Thyroid gland (tissue), 4 donors: Measurements from ENCODE around the gene SMIM31. TPM values are rescaled to one million over a fixed set of nuclear protein-coding genes. Genes with fewer than 3 reads are reported as not detected.

Experiments
- DNase-seq, 2 donors: peaks; one replicate each; pipeline ENCODE4 v3.0.0-alpha.2; 2019
- H3K27ac ChIP-seq, 3 donors: fragments of 200-600 bp; sonication (generic); 1 replicate in 2 of 3; 2 replicates in 1 of 3; pipeline ENCODE4 v1.5.1; 2016 to 2019; ENCODE audit warnings: mild to moderate bottlenecking in 1 of 3, moderate library complexity in 1 of 3
- H3K27me3 ChIP-seq: fragments of 200-600 bp; sonication (generic); one replicate; pipeline ENCODE4 v1.5.1; 2019
- H3K36me3 ChIP-seq, 2 donors: fragments of 200-600 bp; sonication (generic); one replicate each; pipeline ENCODE4 v1.5.1; 2016 to 2019
- H3K4me1 ChIP-seq, 2 donors: fragments of 200-600 bp; sonication (generic); one replicate each; pipeline ENCODE4 v1.5.1; 2017 to 2019
- H3K4me3 ChIP-seq, 3 donors: fragments of 200-600 bp; sonication (generic); replicated peaks in 1 of 3; 1 replicate in 2 of 3; 2 replicates in 1 of 3; pipeline ENCODE4 v1.5.1; 2016; ENCODE audit warnings: mild to moderate bottlenecking in 1 of 3
- H3K9me3 ChIP-seq: fragments of 200-600 bp; sonication (generic); one replicate; pipeline ENCODE4 v1.5.1; 2017
- POLR2A ChIP-seq, 2 donors: fragments of 450-650 bp; IDR thresholded peaks; one replicate each; pipeline ENCODE4 v1.6.1; 2017; ENCODE audit warnings: antibody characterized with exemption in 2 of 2, mild to moderate bottlenecking in 2 of 2, moderate library complexity in 1 of 2
- WGBS, 2 donors: methylation state at CpG; one replicate each; pipeline ENCODE4 v1.1.5; 2017; 5-methylcytosine and 5-hydroxymethylcytosine counted together
- intact Hi-C: fragments of 100-400 bp; cut with DNase I; formaldehyde crosslinking; loops from one replicate; pipeline ENCODE4 v1.15.1; 2023
- total RNA-seq, 4 donors: library from RNA; depleted of rRNA; stranded (reverse); fragments of >200 nt; gene quantifications; one replicate each; pipeline ENCODE4 v1.2.3, GENCODE V29; 2016
- TF ChIP-seq, protein P1 (sequence below), 6 experiments: fragments of 200-600 bp in 3 of 6; fragments of 450-650 bp in 3 of 6; sonication (generic) in 3 of 6; IDR thresholded peaks; one replicate each; pipeline ENCODE4 v1.5.1; 2016 to 2019; ENCODE audit warnings: antibody characterized with exemption in 6 of 6, mild to moderate bottlenecking in 2 of 6, inconsistent platforms in 1 of 6, moderate library complexity in 1 of 6

The SMIM31 gene
- total RNA-seq, 4 donors from 2014 or later, result not detected

DNA sequence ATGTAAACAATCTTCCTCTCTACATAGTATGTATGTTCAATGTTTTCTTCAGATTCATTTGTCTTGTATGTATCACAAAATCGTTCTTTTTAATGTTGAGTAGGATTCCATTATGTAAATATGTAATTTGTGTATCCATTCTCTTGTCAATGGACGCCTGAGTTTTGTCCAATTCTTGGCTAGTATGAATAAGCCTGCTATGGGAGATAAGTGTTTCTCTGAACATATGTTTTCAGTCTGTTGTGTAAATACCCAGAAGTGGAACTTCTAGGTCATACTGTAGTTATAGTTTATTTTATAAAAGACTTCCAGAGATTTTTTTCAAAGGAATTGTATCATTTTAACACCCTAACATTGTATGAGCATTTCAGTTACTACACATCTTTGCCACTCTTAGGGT is 2.8 kb downstream of the SMIM31 start:
- 62 to 64% methylated on average over 2 of the region's 2 CpGs for WGBS, 2 donors
- intact Hi-C loops, result no loop called here

GRCh38 chr4:164761241-164761640 is 7.3 kb downstream of the SMIM31 start:
- no peaks in the 10 kb centered on the region for H3K27me3 ChIP-seq
- H3K27ac ChIP-seq, result no peak overlapping the region
- no peaks in the 10 kb centered on the region for H3K4me1 ChIP-seq
- intact Hi-C loops, result no loop called here
- TF ChIP-seq POLR2A (IDR thresholded peaks at IDR 0.05), result no peak
- TF ChIP-seq, protein P1, sequence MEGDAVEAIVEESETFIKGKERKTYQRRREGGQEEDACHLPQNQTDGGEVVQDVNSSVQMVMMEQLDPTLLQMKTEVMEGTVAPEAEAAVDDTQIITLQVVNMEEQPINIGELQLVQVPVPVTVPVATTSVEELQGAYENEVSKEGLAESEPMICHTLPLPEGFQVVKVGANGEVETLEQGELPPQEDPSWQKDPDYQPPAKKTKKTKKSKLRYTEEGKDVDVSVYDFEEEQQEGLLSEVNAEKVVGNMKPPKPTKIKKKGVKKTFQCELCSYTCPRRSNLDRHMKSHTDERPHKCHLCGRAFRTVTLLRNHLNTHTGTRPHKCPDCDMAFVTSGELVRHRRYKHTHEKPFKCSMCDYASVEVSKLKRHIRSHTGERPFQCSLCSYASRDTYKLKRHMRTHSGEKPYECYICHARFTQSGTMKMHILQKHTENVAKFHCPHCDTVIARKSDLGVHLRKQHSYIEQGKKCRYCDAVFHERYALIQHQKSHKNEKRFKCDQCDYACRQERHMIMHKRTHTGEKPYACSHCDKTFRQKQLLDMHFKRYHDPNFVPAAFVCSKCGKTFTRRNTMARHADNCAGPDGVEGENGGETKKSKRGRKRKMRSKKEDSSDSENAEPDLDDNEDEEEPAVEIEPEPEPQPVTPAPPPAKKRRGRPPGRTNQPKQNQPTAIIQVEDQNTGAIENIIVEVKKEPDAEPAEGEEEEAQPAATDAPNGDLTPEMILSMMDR (IDR thresholded peaks at IDR 0.05), result no peak
- H3K9me3 ChIP-seq, result no peaks in the 10 kb centered on the region
- no peak for DNase-seq
- WGBS, 2 donors, result 82 to 94% methylated on average over 1 of the region's 1 CpG
- no peak overlapping the region for H3K4me3 ChIP-seq
- H3K36me3 ChIP-seq, result no peaks in the 10 kb centered on the region

More for the DNA sequence above, 2.8 kb downstream of the SMIM31 start:
- TF ChIP-seq, protein P1 (IDR thresholded peaks at IDR 0.05), result no peak
- no peak for TF ChIP-seq POLR2A (IDR thresholded peaks at IDR 0.05)
- Histone ChIP-seq H3K4me3 (no peak overlapping the region), H3K36me3 (no peaks in the 10 kb centered on the region), H3K27ac (no peak overlapping the region), H3K4me1 (no peaks in the 10 kb centered on the region), H3K9me3 (no peaks in the 10 kb centered on the region), H3K27me3 (no peaks in the 10 kb centered on the region)
- no peak for DNase-seq

DNA sequence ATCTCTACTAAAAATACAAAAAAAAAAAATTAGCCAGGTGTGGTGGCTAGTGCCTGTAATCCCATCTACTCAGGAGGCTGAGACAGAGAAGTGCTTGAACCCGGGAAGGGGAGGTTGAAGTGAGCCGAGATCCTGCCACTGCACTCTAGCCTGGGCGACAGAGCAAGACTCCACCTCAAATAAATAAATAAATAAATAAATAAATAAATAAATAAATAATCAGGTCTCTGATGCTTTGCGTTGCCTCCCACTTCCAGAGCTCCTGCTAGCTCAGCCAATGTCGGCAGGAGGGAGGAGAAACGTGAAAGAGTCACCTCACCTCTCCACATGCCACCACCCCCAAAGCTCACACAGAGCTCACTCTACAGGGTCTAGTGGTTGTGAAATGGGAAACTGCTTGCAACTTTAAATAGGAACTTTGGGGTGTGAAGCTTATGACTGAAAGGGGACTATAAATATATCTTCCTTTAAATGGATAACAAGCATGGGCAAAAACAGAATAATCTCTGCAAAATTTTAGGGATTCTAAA is 7.9 kb downstream of the SMIM31 start:
- no peak for TF ChIP-seq POLR2A (IDR thresholded peaks at IDR 0.05)
- no peak for DNase-seq
- Histone ChIP-seq H3K9me3 (no peaks in the 10 kb centered on the region), H3K36me3 (no peaks in the 10 kb centered on the region), H3K27ac (no peak overlapping the region), H3K4me3 (no peak overlapping the region), H3K4me1 (no peaks in the 10 kb centered on the region), H3K27me3 (no peaks in the 10 kb centered on the region)
- intact Hi-C loops, result no loop called here
- 91 to 95% methylated on average over 6 of the region's 6 CpGs for WGBS, 2 donors

DNA sequence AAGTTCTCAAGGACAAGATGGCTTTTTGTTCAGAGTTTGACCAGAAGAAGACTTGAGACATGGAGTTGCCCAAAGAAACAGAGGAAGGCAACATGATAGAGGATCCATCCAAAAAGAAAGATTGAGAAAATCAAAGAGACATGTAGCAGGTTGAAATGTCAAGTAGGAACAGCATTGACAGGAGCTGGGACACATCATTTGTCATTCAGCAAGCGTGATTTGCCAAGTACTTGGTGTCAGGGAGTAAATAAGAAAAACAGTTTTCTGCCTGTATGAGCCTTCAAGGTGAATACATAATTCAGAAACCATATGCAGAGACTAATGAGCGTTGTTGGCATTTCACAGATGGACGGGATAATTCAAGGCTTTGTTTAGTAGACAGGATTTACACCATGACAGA is 11.2 kb downstream of the SMIM31 start:
- intact Hi-C loops, result no loop called here
- H3K4me3 ChIP-seq, result no peak overlapping the region
- H3K4me1 ChIP-seq, result no peaks in the 10 kb centered on the region
- H3K27me3 ChIP-seq, result no peaks in the 10 kb centered on the region
- 94 to 95% methylated on average over 3 of the region's 3 CpGs for whole genome bisulfite sequencing, 2 donors
- TF ChIP-seq, protein P1 (IDR thresholded peaks at IDR 0.05), result no peak
- no peak for TF ChIP-seq POLR2A (IDR thresholded peaks at IDR 0.05)
- no peak for DNase-seq
- H3K27ac ChIP-seq, result no peak overlapping the region
- no peaks in the 10 kb centered on the region for H3K9me3 ChIP-seq
- H3K36me3 ChIP-seq, result no peaks in the 10 kb centered on the region

GRCh38 chr4:164765833-164766232 is 11.9 kb downstream of the SMIM31 start:
- H3K36me3 ChIP-seq, result no peaks in the 10 kb centered on the region
- 11 to 24% methylated on average over 5 of the region's 5 CpGs for WGBS, 2 donors
- intact Hi-C loops, result no loop called here

More at GRCh38 chr4:164765833-164766232, 11.9 kb downstream of the SMIM31 start:
- H3K27ac ChIP-seq, result no peak overlapping the region
- H3K4me3 ChIP-seq, result no peak overlapping the region
- H3K27me3 ChIP-seq, result no peaks in the 10 kb centered on the region
- H3K9me3 ChIP-seq, result no peaks in the 10 kb centered on the region
- no peak for TF ChIP-seq POLR2A (IDR thresholded peaks at IDR 0.05)
- TF ChIP-seq, protein P1 (IDR thresholded peaks at IDR 0.05), result no peak
- H3K4me1 ChIP-seq, result peaks cover 0 to 4% of the 10 kb centered on the region in 2 donors
- DNase-seq, result no peak
